SU-DHL-6 (cell line): ENCODE data around the gene NAA50.

Experiments
- H2AFZ ChIP-seq: fragments of 200-600 bp; sonication (generic); 2 replicates; pipeline ENCODE4 v1.6.1; 2014; ENCODE audit warnings: low read depth, mild to moderate bottlenecking, moderate library complexity, mixed read lengths, antibody characterized with exemption, low read length; ENCODE audit not compliant: severe bottlenecking
- H3F3A ChIP-seq: fragments of 200-600 bp; shearing (Covaris generic); 2 replicates; pipeline ENCODE4 v1.6.0; 2016; ENCODE audit warnings: antibody characterized with exemption, mild to moderate bottlenecking; ENCODE audit not compliant: insufficient read depth
- H3K27ac ChIP-seq: fragments of 200-600 bp; sonication (generic); 2 replicates; pipeline ENCODE4 v1.5.1; 2016; ENCODE audit warnings: low read depth, mild to moderate bottlenecking, low read length, moderate library complexity, mixed read lengths
- H3K27me3 ChIP-seq: fragments of 200-600 bp; sonication (generic), shearing (Covaris generic); 2 replicates; pipeline ENCODE4 v1.6.0; 2014; ENCODE audit warnings: mild to moderate bottlenecking, low read length
- H3K36me3 ChIP-seq: fragments of 200-600 bp; sonication (generic); 2 replicates; pipeline ENCODE4 v1.6.1; 2014; ENCODE audit warnings: mild to moderate bottlenecking, low read length, mixed read lengths
- H3K4me2 ChIP-seq: fragments of 300-600, 200-600 bp; shearing (Covaris generic), sonication (generic); 2 replicates; pipeline ENCODE4 v1.6.0; 2014; ENCODE audit warnings: low read length, low read depth, mild to moderate bottlenecking; ENCODE audit not compliant: poor library complexity, severe bottlenecking
- H3K4me3 ChIP-seq: fragments of 200-600 bp; sonication (generic); 2 replicates; pipeline ENCODE4 v1.5.1; 2014; ENCODE audit warnings: antibody characterized with exemption, low read length, mild to moderate bottlenecking, mixed read lengths; ENCODE audit not compliant: insufficient read depth, poor library complexity, severe bottlenecking
- H3K79me2 ChIP-seq: fragments of 200-600 bp; sonication (generic); 2 replicates; pipeline ENCODE4 v1.6.1; 2014; ENCODE audit warnings: mild to moderate bottlenecking, low read length, moderate library complexity; ENCODE audit not compliant: insufficient read depth
- H3K9ac ChIP-seq: fragments of 200-600 bp; sonication (generic); 2 replicates; pipeline ENCODE4 v1.7.0; 2014; ENCODE audit warnings: mild to moderate bottlenecking, low read length
- H3K9me2 ChIP-seq: fragments of 200-600 bp; sonication (generic); replicated peaks from 2 replicates; pipeline ENCODE4 v1.6.1; 2014; ENCODE audit warnings: low read length; ENCODE audit not compliant: insufficient read depth
- H3K9me3 ChIP-seq: fragments of 200-600 bp; sonication (generic); 2 replicates; pipeline ENCODE4 v1.6.1; 2014; ENCODE audit warnings: low read length, mixed read lengths; ENCODE audit not compliant: insufficient read depth
- H4K20me1 ChIP-seq: fragments of 200-600 bp; sonication (generic); 2 replicates; pipeline ENCODE4 v1.6.1; 2014; ENCODE audit warnings: low read depth, mild to moderate bottlenecking, antibody characterized with exemption, low read length, moderate library complexity, mixed read lengths
- EZH2phosphoT487 ChIP-seq: fragments of 200-600 bp; sonication (generic), shearing (Covaris generic); conservative IDR thresholded peaks from 2 replicates; pipeline ENCODE4 v1.6.1; 2018; ENCODE audit warnings: mild to moderate bottlenecking, antibody characterized with exemption, low read length, moderate library complexity, mixed read lengths
- TF ChIP-seq, protein P1 (sequence below): fragments of 200-600 bp; sonication (generic); IDR thresholded peaks from one replicate; pipeline ENCODE4 v1.5.1; 2017; ENCODE audit warnings: antibody characterized with exemption, mild to moderate bottlenecking, low read length, moderate library complexity; ENCODE audit not compliant: insufficient read depth, poor library complexity, severe bottlenecking

NAA50 gene

GRCh38 chr3:113728661-113729060 lies 17.4 kb downstream of the NAA50 start:
- Histone ChIP-seq H3K36me3 (peaks cover 57% of the 10 kb centered on the region), H4K20me1 (peaks cover 77% of the 10 kb centered on the region), H3K79me2 (peaks cover 100% of the 10 kb centered on the region)

DNA sequence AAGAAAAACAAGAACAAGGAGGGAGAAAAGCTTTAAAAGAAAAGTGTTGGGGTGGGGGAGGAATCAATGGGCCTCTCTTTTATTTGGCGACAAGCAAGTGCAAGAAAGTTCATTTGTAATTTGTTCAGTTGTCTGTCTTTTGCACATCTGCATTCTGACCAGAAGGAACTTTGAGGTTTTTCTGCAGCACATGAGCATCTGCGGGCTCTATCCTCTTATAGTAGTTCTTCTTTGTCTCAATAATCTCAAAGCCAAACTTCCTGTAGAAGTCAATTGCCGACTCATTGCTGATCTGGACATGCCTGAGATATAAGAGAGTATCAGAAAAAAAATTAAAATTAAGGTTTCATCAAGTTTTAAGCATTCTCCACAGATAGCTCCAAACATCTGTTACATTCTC lies 24.4 kb downstream of the NAA50 start:
- Histone ChIP-seq H3K79me2 (peaks cover 46% of the 10 kb centered on the region), H3K9ac (no peak overlapping the region)

More at GRCh38 chr3:113728661-113729060, 17.4 kb downstream of the NAA50 start:
- no peak overlapping the region for H3K4me2 ChIP-seq
- H2AFZ ChIP-seq: no peak overlapping the region
- no peak for TF ChIP-seq EZH2phosphoT487
- TF ChIP-seq, protein P1, sequence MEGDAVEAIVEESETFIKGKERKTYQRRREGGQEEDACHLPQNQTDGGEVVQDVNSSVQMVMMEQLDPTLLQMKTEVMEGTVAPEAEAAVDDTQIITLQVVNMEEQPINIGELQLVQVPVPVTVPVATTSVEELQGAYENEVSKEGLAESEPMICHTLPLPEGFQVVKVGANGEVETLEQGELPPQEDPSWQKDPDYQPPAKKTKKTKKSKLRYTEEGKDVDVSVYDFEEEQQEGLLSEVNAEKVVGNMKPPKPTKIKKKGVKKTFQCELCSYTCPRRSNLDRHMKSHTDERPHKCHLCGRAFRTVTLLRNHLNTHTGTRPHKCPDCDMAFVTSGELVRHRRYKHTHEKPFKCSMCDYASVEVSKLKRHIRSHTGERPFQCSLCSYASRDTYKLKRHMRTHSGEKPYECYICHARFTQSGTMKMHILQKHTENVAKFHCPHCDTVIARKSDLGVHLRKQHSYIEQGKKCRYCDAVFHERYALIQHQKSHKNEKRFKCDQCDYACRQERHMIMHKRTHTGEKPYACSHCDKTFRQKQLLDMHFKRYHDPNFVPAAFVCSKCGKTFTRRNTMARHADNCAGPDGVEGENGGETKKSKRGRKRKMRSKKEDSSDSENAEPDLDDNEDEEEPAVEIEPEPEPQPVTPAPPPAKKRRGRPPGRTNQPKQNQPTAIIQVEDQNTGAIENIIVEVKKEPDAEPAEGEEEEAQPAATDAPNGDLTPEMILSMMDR: no peak
- H3K9me3 ChIP-seq: no peaks in the 10 kb centered on the region
- peaks cover 4% of the 10 kb centered on the region; the same call in 1 of the 2 replicates for H3F3A ChIP-seq
- no peak overlapping the region for H3K4me3 ChIP-seq
- no peaks in the 10 kb centered on the region for H3K9me2 ChIP-seq
- no peak overlapping the region for H3K9ac ChIP-seq
- no peaks in the 10 kb centered on the region for H3K27me3 ChIP-seq
- H3K27ac ChIP-seq: no peak overlapping the region

DNA sequence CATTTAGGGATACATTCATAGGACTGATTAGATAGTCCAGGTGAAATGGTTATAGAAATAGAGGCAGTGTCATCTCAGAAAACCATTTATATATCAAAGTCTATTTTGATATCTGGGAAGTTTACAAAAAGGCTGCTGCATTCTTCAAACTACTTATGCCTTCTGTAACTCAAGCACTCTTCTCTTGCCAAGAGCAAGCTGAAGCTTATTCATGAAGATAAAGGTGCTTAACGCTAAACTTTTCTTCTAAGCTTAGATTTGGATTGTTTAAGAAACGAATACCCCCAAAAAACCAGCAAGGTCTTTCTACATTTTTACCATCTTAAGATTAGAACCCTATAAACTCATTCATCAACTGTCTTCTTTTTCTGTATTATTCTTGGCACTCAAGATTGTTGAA lies 26.3 kb downstream of the NAA50 start:
- Histone ChIP-seq H3K36me3 (peaks cover 61% of the 10 kb centered on the region), H3K9me2 (no peaks in the 10 kb centered on the region), H3F3A (peaks cover 34% of the 10 kb centered on the region), H4K20me1 (peaks cover 27% of the 10 kb centered on the region), H2AFZ (no peak overlapping the region), H3K4me2 (no peak overlapping the region), H3K9ac (no peak overlapping the region), H3K27ac (no peak overlapping the region), H3K79me2 (peaks cover 27% of the 10 kb centered on the region), H3K27me3 (no peaks in the 10 kb centered on the region), H3K4me3 (no peak overlapping the region), H3K9me3 (no peaks in the 10 kb centered on the region)
- TF ChIP-seq EZH2phosphoT487: no peak
- TF ChIP-seq, protein P1: no peak

More for the DNA sequence above, 24.4 kb downstream of the NAA50 start:
- no peaks in the 10 kb centered on the region for H3K27me3 ChIP-seq
- H3K9me3 ChIP-seq: no peaks in the 10 kb centered on the region
- H3K4me3 ChIP-seq: no peak overlapping the region
- no peak overlapping the region for H3K27ac ChIP-seq
- H4K20me1 ChIP-seq: peaks cover 40% of the 10 kb centered on the region
- TF ChIP-seq, protein P1: no peak
- TF ChIP-seq EZH2phosphoT487: no peak
- no peaks in the 10 kb centered on the region for H3K9me2 ChIP-seq
- no peak overlapping the region for H2AFZ ChIP-seq
- H3K36me3 ChIP-seq: peaks cover 66% of the 10 kb centered on the region
- H3F3A ChIP-seq: peaks cover 27% of the 10 kb centered on the region
- H3K4me2 ChIP-seq: no peak overlapping the region
